ENCODE results near the gene CFL2.
A peak's percentile ranks its signal among the peaks of the same experiment; 100 is the strongest.

CFL2 gene

DNA sequence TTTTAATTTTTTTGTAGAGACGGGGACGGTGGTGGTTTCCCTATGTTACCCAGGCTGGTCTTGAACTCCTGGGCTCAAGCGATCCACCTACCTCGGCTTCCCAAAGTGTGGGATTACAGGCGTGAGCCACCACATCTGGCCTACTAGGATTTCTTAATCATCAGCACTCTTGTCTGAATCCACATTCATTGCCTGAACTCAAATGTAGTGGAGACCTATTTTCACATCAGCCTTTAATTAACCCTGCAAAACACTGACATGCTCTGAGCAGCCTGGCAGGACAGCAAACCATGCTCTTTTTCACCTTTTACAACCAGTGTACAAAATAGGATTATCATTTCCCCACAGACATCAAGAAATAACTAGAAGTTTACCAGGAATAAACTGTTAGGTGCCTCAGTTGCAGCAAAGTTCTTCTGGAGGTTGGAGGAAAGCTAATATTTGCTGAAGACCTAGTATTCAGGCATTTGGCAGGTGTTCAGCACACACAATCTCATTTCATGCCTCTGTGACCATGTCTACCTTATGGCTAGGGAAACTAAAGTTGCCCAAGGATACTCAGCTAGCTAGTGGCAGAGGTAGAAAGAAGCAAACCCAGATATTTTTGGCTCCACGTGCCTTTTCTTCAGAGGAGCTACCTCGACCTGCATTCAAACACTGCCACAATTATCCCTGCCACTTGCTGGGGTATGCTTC is 37.7 kb downstream of the CFL2 start:
- DNase-seq (ENCODE audit: low read depth, low spot score), result no peak

DNA sequence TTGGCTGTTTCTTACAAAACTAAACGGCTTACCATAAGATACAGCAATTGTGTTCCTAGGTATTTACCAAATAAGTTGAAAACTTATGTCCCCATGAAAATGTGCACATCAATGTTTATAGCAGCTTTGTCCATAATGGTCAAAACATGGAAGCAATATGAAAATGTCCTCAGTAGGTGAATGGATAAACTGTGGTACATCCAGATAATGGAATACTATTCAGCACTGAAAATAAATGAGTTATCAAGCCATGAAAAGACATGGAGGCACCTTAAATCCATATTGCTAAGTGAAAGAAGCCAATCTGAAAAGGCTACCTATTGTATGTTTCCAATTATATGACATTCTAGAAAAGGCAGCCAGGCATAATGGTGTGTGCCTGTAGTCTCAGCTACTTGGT is 40.7 kb downstream of the CFL2 start:
- no peak for DNase-seq (ENCODE audit: low read depth, low spot score)

DNA sequence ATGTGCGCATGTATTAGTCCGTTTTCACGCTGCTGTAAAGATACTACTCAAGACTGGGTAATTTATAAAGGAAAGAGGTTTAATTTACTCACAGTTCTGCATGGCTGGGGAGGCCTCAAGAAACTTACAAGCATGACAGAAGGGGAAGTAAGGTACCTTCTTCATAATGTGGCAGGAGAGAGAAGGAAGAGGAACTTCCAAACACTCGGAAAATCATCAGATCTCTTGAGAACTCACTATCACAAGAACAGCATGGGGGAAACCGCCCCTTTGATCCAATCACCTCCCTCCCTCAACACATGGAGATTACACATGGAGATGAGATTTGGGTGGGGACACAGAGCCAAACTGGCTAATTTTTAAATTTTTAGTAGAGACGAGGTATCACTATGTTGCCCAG is 42.7 kb downstream of the CFL2 start:
- no peak for DNase-seq (ENCODE audit: low read depth, low spot score)

DNA sequence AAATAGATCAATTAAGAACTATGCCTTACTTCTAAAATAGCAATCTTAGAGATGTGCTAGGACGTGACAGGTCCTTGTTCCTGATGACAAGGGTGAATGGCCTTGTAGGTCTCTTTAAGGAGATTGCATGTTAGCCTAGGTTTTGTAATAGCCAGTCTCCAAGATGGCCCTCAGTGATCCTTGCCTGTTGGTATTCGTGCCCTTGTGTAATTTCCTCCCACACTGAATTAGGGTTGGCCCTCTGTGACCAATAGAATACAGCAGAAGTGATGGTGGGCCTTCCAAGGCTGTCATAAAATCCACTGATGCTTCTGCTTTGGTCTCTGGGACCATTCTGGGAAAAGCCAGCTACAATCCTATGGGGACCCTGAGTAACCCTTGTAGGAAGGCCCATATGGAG is 46.3 kb downstream of the CFL2 start:
- no peak for DNase-seq (ENCODE audit: low read depth, low spot score)

DNA sequence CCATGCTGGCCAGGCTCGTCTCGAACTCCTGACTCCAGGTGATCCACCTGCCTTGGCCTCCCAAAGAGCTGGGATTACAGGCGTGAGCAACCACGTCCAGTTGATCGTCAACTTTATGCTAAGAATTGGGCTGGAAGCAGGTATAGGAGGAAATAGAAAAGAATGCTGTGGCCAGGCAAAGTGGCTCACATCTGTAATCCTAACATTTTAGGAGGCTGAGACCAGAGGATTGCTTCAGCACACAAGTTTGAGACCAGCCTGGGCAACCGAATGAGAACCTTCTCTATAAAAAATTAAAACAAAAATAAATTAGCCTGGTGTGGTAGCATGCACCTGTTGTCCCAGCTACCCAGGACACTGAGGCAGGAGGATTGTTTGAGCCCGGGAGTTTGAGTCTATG is 47.4 kb downstream of the CFL2 start:
- no peak for DNase-seq (ENCODE audit: low read depth, low spot score)

DNA sequence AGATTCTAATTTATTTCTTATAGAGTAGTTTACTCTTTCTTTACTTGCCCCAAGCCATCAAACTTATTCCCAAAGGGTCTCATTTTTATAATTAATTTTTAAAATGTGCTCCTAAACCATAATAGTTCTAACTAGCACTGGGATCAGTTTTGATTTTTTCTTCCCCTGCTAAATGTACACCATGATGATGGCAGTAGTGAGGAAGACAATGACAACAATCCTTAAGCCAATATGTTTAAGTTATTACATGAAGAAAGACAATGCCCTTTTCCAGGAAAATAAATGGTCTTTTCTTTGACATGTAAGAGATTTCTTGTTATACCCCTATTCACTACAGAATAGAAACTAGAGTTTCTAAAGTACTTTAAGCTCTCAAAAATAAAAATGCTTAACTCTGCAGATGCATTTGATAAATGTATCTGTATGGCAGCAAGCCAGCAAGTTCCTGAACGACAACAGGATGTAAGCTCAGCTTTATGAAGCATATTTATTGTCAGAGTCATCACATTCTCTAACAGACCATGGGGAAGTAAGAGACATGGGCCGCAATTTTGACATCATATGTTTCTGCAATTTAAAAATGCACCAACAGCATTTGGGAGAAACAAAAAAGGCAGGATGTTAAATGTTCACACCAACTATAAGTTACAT is 48.5 kb downstream of the CFL2 start:
- peak; percentile 21 for DNase-seq (ENCODE audit: low read depth, low spot score)

DNA sequence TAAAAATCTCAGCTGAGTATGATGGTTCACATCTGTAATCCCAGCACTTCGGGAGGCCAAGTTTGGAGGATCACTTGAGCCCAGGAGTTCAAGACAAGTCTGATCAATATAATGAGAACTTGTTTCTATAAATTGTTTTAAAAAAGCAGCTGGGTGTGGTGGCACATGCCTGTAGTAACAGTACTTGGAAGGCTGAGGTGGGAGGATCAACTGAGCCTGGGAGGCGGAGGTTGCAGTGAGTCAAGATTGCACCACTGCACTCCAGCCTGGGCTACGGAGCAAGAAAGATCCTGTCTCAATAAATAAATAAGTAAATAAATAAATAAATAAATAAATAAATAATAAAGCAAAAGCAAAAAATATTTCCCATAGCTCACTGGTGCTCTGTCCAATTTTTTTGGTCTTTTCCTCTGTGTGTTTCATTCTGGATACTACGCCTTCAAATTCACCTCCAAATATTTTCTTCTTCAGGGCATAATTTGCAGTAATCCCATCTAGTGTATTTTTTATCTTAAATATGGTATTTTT is 51.8 kb downstream of the CFL2 start:
- no peak for DNase-seq (ENCODE audit: low read depth, low spot score)

DNA sequence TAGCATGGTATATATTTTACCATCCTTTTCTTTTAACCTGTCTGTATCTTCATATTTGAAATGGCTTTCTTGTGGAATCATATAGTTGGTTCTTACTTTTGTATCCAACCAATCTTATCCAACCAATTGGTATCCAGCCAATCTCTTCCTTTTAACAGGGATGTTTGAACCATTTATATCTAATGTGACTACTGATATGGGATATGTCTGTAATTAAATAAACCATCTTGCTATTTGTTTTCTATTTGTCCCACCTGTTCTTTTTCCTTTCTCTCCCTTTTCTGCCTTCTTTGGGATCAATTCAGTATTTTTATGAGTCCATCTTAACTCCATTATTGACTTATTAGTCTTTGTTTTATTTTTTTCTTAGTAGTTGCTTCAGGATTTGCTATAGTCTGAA is 53.6 kb downstream of the CFL2 start:
- DNase-seq (ENCODE audit: low read depth, low spot score), result no peak

All from brain pericyte (primary cell).